GM19395 (cell line): ENCODE results near the gene CFAP97D1.

Experiments
- ATAC-seq: cut with Tn5 transposase; IDR thresholded peaks from one replicate; pipeline ENCODE4 v1.9.1; 2021; ENCODE audit warnings: mild to moderate bottlenecking, moderate library complexity; ENCODE audit not compliant: unreplicated experiment

CFAP97D1 gene

DNA sequence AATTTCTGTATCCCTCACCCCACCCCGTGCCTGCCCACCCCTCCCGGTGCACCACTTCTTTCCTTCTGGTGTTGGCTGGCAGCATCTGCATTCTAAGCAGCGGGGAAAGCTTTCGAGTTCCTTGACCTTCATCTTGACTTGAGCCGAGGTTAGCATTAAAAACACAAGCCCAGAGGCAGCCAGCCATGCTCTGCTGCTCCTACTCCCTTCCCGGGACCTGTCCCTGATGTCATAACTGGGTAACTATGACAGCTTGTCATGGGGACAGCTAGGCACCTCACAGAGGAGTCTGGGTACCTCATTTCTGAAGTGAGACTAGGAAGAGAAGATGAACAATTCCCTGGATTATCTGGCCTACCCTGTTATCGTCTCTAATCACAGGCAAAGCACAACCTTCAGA is at the start of gene CFAP97D1:
Gene CFAP97D1, plus strand, starts transcription at position 301 of the 400 bp plus-strand sequence. Its CDS starts 28 bp downstream, at position 329.
- no peak for ATAC-seq

DNA sequence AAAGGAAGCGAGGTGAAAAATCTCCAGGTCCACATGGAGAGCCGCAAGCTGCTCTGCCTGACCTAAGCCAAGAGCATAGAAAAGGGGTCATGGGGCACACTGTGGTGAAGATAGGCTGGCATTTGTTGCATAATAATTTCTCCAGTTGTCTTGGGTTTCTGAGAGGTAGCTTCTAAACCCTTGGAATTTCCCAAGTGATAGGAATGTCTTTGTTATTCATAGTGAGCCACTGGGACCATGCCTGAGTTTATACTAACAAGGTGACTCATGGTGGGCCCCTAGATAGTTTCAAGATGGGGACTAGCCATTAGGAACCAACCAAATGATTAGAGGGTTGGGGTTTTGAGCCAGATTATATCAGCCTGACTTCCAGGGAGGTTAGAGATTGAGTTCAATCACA is 47.3 kb upstream of the CFAP97D1 start:
- no peak for ATAC-seq

DNA sequence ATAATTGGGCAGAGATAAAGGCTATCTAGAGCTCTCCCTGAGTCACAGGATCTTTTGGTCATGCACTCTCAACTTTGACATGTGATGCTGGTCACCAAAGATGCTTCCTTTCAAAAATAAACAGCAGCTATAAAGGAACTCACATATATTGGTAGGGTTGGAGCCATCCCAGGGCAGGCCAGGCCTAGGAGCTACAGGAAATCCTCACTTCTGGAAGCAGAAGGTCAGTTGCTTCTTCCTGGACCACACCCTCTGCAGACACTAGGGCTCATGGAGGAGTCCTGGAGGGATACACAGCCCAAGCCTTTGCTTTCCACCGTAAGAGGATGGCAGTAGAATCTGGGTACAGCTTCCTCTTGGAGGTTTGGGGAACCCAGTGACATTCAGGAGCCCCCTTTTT is 46.3 kb upstream of the CFAP97D1 start:
- ATAC-seq, result no peak

DNA sequence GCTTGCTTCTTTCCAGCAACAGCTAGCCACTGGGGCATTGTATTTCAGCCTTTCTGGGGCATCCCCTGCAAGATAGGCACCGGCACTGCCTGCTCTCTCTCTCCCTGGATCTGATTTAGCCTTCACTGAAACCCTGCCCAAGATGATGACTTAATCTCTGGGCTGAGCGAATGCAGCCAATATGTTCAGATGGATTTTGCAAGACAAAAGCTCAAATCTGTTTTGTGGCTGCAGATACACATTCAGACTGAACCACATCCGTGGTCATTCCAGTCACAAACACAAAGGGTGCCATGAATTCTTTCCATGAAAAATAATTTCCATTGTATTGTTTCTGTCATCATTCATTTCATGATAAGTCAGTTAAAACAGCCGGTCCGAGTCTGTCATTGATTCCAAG is 45.9 kb upstream of the CFAP97D1 start:
- no peak for ATAC-seq

DNA sequence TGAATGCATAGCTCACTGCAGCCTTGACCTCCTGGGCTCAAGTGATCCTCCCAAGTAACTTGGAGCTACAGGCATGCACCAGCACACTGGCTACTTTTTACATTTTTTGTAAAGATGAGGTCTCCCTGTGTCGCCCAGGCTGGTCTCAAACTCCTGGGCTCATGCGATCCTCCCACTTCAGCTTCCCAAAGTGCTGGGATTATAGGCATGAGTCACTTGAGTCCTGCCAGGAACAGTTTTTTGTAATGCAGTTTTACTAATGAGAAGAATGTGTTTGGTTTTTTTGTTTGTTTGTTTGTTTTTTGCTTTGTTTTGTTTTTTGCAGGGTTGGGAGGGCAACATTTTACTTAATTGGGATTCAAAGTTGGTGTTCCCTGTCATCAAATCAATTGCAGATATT is 43.8 kb upstream of the CFAP97D1 start:
- no peak for ATAC-seq

DNA sequence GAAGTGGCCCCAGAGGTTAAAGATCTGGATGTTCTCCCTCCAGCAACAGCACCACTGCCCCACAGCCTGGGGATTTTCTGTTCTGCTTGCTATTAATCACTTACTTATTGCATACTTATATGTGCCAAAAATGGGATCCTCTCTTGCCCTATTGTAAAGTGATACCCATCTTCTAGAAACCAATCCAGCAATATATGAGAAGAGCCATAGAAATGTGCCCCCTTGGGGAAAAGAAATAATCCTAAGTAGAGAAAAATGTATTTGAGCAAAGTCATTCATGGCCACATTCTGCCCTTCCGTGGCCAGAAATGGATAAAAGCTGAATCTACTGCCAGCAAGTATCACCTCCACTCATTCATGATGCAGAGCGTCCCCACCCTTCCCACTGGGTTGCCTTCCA is 42.5 kb upstream of the CFAP97D1 start:
- no peak for ATAC-seq

DNA sequence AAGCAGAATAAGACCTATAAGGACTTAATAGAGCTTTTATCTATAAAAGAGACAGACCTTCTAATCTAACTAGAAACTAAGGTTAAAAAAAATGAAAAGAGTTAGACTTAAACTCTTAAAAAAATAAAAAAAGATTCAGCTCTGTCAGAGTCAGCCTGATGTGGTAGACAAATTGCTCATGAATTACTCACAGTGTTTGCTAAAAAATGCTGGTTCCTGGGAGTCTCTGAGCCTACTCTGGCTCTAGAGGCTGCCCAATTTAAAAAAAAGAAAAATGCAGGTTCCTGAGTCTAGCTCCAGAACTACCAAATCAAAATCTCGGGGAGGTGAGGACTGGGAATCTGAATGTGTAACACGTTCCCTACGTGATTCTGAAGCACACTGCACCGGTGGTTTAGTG is 39.7 kb upstream of the CFAP97D1 start:
- ATAC-seq, result no peak

DNA sequence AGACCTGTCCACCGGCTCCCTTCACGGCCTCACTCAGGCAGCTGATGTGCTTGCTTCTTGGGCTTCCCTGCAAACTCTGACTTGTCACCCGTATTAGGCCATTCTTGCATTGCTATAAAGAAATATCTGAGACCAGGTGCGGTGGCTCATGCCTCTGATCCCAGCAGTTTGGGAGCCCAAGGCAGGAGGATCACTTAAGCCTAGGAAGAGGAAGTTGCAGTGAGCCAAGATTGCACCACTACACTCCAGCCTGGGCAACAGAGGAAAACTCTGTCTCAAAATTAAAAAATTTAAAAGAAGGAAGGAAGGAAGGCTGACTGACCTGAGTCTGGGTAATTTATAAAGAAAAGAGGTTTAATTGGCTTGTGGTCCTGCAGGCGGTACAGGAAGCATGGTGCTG is 38.6 kb upstream of the CFAP97D1 start:
- ATAC-seq, result no peak

DNA sequence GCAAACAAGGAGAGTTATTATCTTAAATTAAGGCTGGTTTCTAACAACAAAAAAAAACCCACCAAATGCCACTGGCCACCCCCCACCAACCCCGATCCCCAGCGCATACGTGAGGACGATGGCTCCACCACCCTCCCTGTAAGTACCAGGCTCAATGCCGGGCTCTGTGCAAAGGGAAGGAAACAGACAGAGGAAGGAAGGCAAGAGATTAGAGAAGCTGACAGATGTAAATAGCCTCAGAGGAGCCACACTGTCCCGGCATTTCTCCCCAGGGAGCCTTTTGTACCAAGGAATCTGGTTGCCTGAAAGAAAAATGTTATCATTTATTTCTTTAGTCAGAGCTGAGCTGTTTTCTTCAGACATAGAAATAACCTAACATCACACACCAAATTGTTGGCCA is 34.7 kb upstream of the CFAP97D1 start:
- ATAC-seq, result no peak

DNA sequence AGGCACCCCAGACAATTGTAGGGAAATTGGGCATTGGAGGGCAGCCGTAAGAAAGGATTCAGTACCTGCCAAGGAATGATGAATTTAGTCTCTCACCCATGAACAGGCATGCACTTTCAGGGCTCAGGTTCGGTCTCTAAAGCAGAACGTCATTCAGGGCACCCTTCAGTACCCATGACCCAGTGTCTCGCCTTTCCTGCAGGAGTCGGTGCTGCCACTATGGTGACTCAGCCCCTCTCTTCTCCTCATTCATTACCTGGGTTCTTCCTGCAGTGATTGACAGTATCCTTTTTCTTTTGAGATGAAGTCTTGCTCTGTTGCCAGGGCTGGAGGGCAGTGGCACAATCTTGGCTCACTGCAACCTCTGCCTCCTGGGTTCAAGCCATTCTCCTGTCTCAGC is 30.1 kb upstream of the CFAP97D1 start:
- ATAC-seq, result no peak

DNA sequence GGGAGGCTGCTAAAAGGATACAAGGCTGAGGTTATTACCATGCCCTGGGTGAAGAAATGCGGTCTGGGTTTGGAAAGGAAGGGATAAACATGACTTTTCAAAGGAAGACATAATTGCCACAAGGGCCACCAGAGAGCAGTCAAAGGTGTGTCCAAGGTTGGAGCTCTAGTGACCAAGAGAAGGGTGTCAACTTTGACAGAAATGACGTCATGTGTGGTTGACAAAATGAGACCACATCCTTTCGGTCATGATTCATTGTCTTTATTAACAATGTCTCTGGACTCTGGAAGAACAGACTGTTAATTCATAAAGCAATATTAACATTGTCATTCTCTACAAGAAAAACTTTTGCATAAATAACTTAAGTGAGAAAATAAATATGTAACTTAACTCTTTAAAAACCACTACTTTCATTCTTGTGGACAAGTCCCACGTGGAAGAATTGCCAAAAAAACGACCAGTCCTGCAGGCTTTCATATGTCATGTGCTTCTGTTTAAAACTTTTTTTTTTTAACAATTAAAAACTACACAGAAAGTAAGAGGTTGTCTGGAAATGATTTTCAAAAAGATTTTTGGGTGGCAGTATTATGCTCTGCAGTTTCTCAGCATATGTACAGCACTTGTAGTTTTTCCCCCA is 26.6 kb upstream of the CFAP97D1 start:
- ATAC-seq, result no peak

DNA sequence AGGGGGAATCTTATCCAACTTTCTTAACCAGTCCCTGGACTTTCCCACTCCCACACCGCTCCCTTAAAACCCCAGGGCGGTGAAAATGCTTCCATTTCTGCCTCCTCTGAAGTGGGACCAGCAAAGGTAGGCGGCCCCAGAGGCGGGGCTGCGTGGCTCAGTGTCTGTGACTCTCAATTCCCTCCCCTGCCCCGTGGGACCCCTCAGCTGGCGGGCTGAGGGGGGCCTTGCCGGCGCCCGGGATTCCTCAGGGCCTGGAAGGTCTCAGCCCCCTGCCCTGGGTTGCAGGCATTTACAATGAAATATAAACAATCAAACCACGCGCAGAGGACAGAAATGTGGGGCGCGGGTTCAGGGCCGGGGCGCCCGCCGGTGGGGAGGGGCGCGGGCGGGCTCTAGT is 25.3 kb upstream of the CFAP97D1 start:
- no peak for ATAC-seq

DNA sequence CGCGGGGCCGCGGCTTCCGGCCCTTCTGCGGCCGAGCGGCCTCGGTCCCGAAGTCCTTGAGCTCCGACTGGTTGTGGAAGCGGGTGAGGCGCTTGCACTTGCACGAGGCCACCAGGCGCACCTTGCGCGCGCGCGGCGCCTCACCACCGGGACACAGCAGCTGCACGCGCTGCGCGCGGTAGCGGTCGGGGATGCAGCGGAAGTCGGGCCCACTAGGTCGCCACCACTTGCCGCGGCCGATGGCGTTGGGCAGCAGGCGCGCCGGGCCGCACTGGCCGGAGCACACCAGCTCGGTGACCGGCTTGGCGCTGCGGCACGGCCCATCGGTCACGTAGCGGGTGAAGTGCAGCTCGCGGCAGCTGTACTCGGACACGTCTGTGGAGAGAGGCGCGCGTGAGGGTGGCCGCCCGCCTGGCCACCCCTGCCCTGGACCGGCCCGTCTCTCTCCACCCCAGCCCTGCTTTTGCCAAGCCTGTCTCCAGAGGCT is 24.8 kb upstream of the CFAP97D1 start:
- no peak for ATAC-seq

DNA sequence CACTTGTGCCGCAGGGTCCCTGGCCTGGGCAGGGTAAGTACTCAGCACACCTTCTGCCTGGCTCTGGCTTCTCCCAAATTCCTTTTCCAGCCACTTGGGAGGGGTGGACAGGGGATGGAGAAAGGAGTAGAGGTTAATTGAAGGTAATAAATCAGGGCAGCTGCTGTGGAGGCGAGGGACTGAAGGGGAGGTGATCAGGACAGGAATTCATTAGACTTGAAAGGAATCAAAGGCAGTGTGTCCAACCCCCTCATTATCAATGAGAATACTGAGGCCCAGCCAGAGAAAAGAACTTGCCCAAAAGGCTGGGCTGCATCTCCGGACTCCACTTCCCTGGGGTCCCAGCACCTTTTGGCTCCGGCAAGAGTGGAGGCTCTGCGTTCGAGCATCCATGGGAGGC is 24.0 kb upstream of the CFAP97D1 start:
- no peak for ATAC-seq

DNA sequence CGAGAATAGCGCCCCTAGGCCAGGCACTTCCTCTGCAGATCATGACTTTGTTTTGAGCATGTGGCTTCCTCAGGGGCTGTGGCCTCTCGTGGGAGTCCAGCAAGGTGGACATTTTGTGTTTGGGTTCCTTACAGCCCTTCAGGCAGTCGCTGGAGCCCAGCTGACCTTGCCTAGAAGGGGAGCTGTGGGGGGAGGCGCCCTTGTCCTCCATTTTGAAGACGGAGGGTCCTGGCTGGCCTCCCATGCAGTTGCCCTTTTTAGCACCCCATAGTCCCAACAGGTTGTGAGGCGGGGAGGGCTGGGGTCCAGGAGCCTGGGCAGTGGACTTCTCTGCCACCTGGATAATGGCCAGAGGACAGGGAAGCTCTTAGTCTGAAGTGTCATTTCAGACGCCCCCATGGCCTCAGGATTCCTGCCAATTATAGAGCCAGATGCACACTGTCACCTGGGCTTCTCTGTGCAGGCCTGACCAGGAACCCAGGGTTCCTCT is 23.0 kb upstream of the CFAP97D1 start:
- ATAC-seq, result no peak

DNA sequence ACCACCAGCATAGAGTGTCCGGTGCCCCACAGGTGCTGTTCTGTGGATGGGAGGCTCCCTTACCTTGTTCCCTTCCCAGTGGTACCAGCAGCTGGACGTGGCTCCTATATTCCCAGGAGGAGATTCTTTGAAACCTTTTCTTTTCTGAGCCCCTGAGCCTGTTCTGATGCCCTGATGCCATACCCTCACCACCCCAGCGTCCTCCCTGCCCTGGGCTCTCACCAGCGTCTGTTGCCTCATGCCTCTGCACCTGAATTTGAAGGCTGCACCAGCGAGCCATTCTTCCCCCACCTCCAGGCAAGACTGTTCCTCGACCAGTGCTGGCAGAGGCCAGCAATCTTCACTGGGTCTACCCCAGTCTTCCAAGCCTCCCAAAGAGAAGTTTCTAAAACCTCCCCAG is 22.1 kb upstream of the CFAP97D1 start:
- no peak for ATAC-seq

DNA sequence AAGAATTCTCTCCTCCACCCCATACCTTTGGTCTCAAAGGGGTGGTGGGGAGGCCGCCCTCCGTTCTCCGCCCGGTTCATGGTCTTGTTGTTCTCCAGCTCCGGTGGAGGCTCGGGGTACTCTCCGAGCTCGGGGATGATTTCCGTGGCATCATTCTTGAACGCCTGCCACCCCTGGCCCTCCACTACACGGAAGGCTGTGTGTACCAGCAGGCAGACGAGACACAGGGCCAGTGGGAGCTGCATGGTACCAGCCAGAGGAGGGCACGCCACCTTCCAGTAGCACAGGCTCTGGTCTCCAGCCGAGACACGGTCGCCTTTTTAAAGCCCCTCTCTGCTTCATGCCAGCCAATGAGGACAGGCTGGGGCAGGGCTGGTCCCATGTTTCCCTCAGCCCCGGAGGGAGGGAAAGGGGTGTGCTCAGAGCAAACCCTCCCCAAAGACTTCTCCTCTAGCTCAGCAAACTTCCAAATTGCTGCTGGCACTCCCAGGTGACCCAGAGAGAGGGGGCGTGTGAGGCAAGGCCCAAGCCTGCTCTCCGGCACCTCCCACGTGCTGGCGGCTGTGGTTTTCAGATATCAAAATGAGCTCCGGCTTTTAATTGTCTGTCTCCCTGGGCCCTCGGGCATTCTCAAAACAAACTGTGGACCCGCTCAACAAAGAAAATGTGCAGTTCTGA is 21.6 kb upstream of the CFAP97D1 start, which contains the start of gene SOST:
Gene SOST, minus strand, starts transcription at position 295 of the 678 bp plus-strand sequence. Its CDS starts 50 bp downstream, at position 245.
- ATAC-seq, result no peak

DNA sequence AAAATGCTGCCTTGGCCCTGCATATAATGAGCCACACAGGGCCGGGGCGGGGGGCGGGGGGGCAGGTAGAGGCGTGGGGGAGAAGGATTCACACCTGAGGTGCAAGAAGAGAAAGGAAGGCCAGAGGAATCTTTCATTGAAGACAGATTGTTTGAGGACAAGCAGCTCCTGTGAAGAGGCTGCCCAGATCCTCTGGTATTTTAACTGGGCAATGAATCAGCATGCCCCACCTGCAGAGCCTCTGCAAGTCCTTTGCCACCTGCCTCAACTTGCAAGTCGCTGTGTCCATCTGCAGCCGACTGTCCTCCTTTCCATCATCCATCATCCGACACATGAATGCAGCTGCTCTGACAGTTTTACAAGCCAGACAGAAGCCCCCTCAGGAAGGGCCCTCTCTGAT is 20.4 kb upstream of the CFAP97D1 start:
- no peak for ATAC-seq

DNA sequence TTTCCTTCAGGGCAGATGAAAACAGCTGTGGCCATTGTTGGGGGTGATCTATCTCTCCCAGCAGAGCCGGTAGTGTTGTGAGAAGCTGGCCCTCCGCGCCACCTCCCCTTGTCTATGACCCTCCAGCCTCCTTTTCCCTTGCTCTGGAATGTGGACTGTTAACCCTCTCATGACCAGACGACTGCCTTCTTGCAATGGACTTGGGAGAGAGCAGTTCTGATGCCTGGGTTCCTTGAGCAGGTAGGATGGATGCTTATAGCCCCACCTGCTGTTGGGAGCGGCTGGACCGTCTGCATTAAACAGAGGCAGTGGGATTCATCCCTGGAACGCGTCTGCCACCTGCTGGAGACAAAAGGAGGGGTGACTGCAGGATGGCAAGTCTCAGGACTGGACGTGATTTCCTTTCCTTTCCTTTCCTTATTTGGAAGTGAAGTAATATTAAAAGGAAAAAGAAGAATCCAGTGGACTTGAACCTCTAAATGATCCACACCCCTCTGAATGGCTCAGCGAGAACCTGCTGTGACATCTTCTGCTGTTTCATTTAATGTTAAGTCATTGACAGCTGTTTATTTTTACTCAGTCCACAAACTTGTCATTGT is 19.9 kb upstream of the CFAP97D1 start:
- no peak for ATAC-seq

DNA sequence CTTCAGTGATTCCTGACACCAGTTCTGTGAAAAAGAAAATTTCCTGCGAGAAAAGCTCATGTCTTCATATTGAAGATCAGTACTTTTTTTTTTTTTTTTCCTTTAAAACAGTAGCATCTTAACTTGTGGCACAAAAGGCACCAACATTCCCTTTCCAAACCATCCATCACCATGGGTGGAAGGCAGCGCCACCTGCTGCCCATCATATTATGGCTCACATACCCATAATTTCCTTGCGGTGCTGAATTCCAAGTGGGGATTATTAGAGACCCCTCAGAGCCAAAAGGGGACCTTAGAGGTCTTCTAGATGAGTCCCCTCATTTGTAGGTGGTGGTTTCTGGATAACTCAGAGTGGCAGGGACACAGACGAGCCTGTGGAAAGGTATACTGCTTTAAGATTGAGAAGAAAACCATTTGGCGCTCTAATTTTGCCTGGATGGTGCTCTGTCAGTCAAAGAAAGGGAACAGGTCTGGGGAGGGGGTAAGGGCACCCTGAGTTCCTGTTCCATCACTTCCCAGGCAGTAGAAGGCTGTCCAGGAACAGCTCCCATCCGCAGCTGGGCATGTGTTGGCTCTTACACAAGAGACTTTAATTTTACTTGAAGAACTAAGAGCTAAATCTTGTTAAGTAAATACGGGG is 13.7 kb upstream of the CFAP97D1 start:
- no peak for ATAC-seq

DNA sequence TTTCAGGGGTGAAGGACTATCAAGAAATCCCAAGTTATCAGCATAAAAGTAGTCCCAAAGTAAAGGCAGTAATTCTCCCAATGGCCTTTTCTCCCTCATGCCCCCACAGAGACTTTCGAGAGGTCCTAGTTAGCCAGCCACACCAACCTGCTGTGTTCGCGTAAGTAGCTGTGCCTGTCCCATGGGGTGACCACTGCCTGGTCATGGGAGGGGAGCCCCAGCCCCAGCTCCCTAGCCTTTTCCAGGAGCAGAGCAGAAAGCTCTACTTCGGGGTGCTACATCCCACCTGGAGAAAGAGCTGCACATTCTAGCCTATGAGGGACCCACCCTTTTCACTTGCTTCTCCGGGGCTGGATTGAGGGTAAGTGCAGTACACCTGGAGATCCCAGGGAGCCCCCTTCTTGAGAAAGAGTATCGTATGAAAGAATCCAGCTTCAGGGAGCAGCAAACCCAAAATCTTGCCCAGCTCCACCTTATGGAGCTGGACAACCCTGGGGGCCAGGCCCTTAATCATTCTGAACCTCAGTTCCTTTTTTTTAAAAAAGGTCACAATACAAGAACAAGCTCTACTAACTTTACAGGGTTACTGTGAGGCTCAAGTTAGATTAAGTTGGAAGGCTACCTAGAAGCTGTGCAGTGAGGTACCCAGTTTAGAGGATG is 13.1 kb upstream of the CFAP97D1 start:
- ATAC-seq, result no peak
